Adrenal gland (tissue), 12 donors: Measurements from ENCODE around the gene LSAMP. TPM values are rescaled to one million over a fixed set of nuclear protein-coding genes. Genes with fewer than 3 reads are reported as not detected.

Source experiments
- DNase-seq, 7 donors: peaks; one replicate each; pipeline ENCODE4 v3.0.0-alpha.2; 2019 to 2020
- H3K27ac ChIP-seq, 5 donors: fragments of 200-600 bp; sonication (generic) in 4 of 5; 1 replicate in 3 of 5; 2 replicates in 2 of 5; pipeline versions ENCODE4 v1.5.1 to v1.8.0; 2016 to 2020; ENCODE audit warnings: mild to moderate bottlenecking in 1 of 5
- H3K27me3 ChIP-seq: fragments of 200-600 bp; 2 replicates; pipeline ENCODE4 v1.8.0; 2021
- H3K36me3 ChIP-seq, 2 donors: fragments of 200-600 bp; replicated peaks in 1 of 2; 1 replicate in 1 of 2; 2 replicates in 1 of 2; pipeline versions ENCODE4 v1.5.1 to v1.8.0; 2018 to 2022
- H3K4me1 ChIP-seq, 2 donors: fragments of 200-600 bp; replicated peaks in 1 of 2; 1 replicate in 1 of 2; 2 replicates in 1 of 2; pipeline versions ENCODE4 v1.5.1 to v1.8.0; 2018 to 2021
- H3K4me3 ChIP-seq, 4 donors: fragments of 200-600 bp; sonication (generic) in 3 of 4; one replicate each; pipeline ENCODE4 v1.5.1; 2016 to 2018
- H3K9me3 ChIP-seq, 3 donors: fragments of 200-600 bp; sonication (generic) in 1 of 3; replicated peaks in 1 of 3; 1 replicate in 2 of 3; 2 replicates in 1 of 3; pipeline versions ENCODE4 v1.5.1 to v1.8.0; 2016 to 2021
- POLR2A ChIP-seq, 2 donors: fragments of 450-650 bp; IDR thresholded peaks; one replicate each; pipeline ENCODE4 v1.6.1; 2017; ENCODE audit warnings: antibody characterized with exemption in 2 of 2, mild to moderate bottlenecking in 2 of 2, moderate library complexity in 1 of 2
- WGBS, 4 donors: extraction: QIAGEN DNeasy Blood & Tissue Kit in 2 of 4; methylation state at CpG; one replicate each; pipeline versions ENCODE4 v1.1.5 to v1.1.7; 2013 to 2017; 5-methylcytosine and 5-hydroxymethylcytosine counted together
- intact Hi-C, 2 donors: fragments of 100-400 bp; cut with DNase I; formaldehyde crosslinking; loops; one replicate each; pipeline versions ENCODE4 v1.14.1 to v1.15.0; 2022 to 2023
- polyA plus RNA-seq, 3 donors: library from polyadenylated mRNA; stranded (reverse); fragments of 200-250 nt in 2 of 3; fragments of 350-450 nt in 1 of 3; fragmentation: Illumina TruSeq in 1 of 3; extraction: RNeasy Lipid Tissue Mini Kit (QIAGEN cat#74804) in 1 of 3; gene quantifications; one replicate each; pipeline ENCODE4 v1.2.3, GENCODE V29; 2013 to 2014
- total RNA-seq, 9 donors: library from RNA; depleted of rRNA in 4 of 9; stranded (reverse); fragments of >200 nt in 4 of 9; fragments of 120-200 nt in 1 of 9; fragmentation: NEBNext Ultra II Directional in 1 of 9; extraction: Animal tissue kit (Norgen Biotek cat#: 25700) in 1 of 9; gene quantifications; one replicate each; pipeline versions ENCODE4 v1.1.0 to v1.2.4, GENCODE V29; 2013 to 2023
- TF ChIP-seq, protein P1 (sequence below), 6 experiments: fragments of 450-650 bp in 4 of 6; fragments of 200-600 bp in 2 of 6; sonication (generic) in 1 of 6; IDR thresholded peaks; 1 replicate in 5 of 6; 2 replicates in 1 of 6; pipeline versions ENCODE4 v1.5.1 to v1.8.0; 2016 to 2021; ENCODE audit warnings: antibody characterized with exemption in 6 of 6, mild to moderate bottlenecking in 2 of 6, moderate library complexity in 1 of 6
- donor health status: healthy with polysubstance abuse.
- donor health status: Bipolar disorder and iron deficiency.
- donor health status: DM: yes; HTN: yes; CAD: no.
- donor health status: DM: no; HTN: no; CAD: no.
- donor health status: DM: no; HTN: no; CAD: no.
- donor health status: DM: yes; HTN: yes; CAD: no.

Gene LSAMP
- total and polyA plus RNA-seq, 12 donors = 5.8 to 53.5 (median 24.3) TPM

- Histone ChIP-seq H3K4me1 (no peaks in the 10 kb centered on the region), H3K9me3 (no peaks in the 10 kb centered on the region), H3K27ac (no peak overlapping the region), H3K4me3 (no peak overlapping the region), H3K27me3 (no peaks in the 10 kb centered on the region), H3K36me3 (no peaks in the 10 kb centered on the region)
- WGBS, 4 donors = 88 to 94% (median 91%) methylated on average over 5 of the region's 5 CpGs
- TF ChIP-seq, protein P1, sequence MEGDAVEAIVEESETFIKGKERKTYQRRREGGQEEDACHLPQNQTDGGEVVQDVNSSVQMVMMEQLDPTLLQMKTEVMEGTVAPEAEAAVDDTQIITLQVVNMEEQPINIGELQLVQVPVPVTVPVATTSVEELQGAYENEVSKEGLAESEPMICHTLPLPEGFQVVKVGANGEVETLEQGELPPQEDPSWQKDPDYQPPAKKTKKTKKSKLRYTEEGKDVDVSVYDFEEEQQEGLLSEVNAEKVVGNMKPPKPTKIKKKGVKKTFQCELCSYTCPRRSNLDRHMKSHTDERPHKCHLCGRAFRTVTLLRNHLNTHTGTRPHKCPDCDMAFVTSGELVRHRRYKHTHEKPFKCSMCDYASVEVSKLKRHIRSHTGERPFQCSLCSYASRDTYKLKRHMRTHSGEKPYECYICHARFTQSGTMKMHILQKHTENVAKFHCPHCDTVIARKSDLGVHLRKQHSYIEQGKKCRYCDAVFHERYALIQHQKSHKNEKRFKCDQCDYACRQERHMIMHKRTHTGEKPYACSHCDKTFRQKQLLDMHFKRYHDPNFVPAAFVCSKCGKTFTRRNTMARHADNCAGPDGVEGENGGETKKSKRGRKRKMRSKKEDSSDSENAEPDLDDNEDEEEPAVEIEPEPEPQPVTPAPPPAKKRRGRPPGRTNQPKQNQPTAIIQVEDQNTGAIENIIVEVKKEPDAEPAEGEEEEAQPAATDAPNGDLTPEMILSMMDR (IDR thresholded peaks at IDR 0.05) = no peak
- TF ChIP-seq POLR2A (IDR thresholded peaks at IDR 0.05) = no peak
- DNase-seq = no peak
- intact Hi-C loops = no loop called here
These were observed 415.0 kb downstream of the LSAMP start for GRCh38 chr3:116030131-116030850.

GRCh38 chr3:116029266-116029665, 416.0 kb downstream of the LSAMP start:
- Histone ChIP-seq H3K4me3 (no peak overlapping the region), H3K27me3 (no peaks in the 10 kb centered on the region), H3K4me1 (no peaks in the 10 kb centered on the region), H3K27ac (no peak overlapping the region), H3K9me3 (no peaks in the 10 kb centered on the region), H3K36me3 (no peaks in the 10 kb centered on the region)
- intact Hi-C loops = no loop called here
- TF ChIP-seq, protein P1 (IDR thresholded peaks at IDR 0.05) = no peak
- 57 to 76% (median 57%) methylated on average over 2 of the region's 2 CpGs for WGBS, 4 donors
- DNase-seq = no peak

DNA sequence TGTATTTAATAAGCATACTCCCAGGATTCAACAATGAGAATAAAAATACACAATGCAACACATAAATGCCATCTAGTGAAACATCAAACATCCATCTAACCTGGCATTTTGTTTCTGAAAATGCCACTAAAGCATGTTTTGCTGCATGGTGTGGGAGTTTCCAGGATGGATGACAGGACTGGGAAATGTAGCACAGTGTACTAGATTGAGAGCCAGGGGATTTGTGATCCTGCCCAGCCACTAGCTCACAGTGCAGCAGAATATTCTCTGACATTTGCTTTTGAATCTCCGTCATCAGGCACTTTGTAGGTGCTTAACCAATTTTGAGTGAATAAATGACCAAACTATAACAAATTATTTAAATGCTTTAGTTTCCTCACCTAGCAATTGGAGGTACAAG, 417.1 kb downstream of the LSAMP start:
- no peaks in the 10 kb centered on the region for H3K36me3 ChIP-seq
- H3K27me3 ChIP-seq = no peaks in the 10 kb centered on the region
- WGBS, 4 donors = 89 to 100% (median 96%) methylated on average over 1 of the region's 1 CpG
- H3K27ac ChIP-seq = no peak overlapping the region
- intact Hi-C loops = no loop called here
- H3K9me3 ChIP-seq = no peaks in the 10 kb centered on the region
- no peak for DNase-seq
- no peak overlapping the region for H3K4me3 ChIP-seq
- TF ChIP-seq, protein P1 (IDR thresholded peaks at IDR 0.05) = no peak
- no peaks in the 10 kb centered on the region for H3K4me1 ChIP-seq

DNA sequence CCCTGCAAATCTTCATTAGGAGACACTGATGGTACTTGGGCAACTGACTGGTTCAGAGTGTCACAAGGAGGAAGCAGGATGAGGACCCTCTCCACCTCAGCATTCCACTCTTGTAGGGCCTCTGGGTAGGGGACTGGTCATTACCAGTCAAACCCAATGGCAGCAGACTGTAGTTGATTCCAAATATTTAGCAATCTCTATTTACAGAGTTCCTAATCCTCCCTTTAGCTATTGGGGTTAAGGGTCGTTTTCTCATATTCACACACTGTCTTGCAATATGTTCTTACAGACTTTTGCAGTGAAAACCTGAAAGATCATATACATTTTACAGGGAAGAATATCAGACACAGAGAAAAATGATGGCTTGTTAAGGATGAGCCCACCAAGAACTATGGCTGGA, 424.3 kb downstream of the LSAMP start:
- H3K27me3 ChIP-seq = no peaks in the 10 kb centered on the region
- no peak for TF ChIP-seq POLR2A (IDR thresholded peaks at IDR 0.05)
- TF ChIP-seq, protein P1 (IDR thresholded peaks at IDR 0.05) = no peak
- no peak overlapping the region for H3K27ac ChIP-seq
- WGBS, 4 donors = 87 to 96% (median 93%) methylated on average over 1 of the region's 1 CpG
- no peaks in the 10 kb centered on the region for H3K4me1 ChIP-seq
- DNase-seq = no peak
- intact Hi-C loops = no loop called here
- H3K36me3 ChIP-seq = no peaks in the 10 kb centered on the region
- no peaks in the 10 kb centered on the region for H3K9me3 ChIP-seq
- H3K4me3 ChIP-seq = no peak overlapping the region
